ENCODE results near the gene MYT1.

- no peak for TF ChIP-seq POLR2A (IDR thresholded peaks at IDR 0.05)
- TF ChIP-seq, protein P1, sequence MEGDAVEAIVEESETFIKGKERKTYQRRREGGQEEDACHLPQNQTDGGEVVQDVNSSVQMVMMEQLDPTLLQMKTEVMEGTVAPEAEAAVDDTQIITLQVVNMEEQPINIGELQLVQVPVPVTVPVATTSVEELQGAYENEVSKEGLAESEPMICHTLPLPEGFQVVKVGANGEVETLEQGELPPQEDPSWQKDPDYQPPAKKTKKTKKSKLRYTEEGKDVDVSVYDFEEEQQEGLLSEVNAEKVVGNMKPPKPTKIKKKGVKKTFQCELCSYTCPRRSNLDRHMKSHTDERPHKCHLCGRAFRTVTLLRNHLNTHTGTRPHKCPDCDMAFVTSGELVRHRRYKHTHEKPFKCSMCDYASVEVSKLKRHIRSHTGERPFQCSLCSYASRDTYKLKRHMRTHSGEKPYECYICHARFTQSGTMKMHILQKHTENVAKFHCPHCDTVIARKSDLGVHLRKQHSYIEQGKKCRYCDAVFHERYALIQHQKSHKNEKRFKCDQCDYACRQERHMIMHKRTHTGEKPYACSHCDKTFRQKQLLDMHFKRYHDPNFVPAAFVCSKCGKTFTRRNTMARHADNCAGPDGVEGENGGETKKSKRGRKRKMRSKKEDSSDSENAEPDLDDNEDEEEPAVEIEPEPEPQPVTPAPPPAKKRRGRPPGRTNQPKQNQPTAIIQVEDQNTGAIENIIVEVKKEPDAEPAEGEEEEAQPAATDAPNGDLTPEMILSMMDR (IDR thresholded peaks at IDR 0.05) = no peak
Observed at GRCh38 chr20:64206614-64207013, 42.4 kb downstream of the MYT1 start.
